H1 (cell line): ENCODE data around the gene PRX. TPM values are rescaled to one million over a fixed set of nuclear protein-coding genes. Genes with fewer than 3 reads are reported as not detected.

ENCODE experiments used
- ATF2 ChIP-seq: IDR thresholded peaks from 2 replicates; pipeline ENCODE4 v1.6.1; 2012; ENCODE audit warnings: low read length, inconsistent platforms
- CTBP2 ChIP-seq: IDR thresholded peaks from 2 replicates; pipeline ENCODE4 v1.7.0; 2011; ENCODE audit warnings: borderline replicate concordance, mild to moderate bottlenecking, moderate library complexity, mixed read lengths, low read length; ENCODE audit not compliant: insufficient read depth, insufficient read length
- RFX5 ChIP-seq: IDR thresholded peaks from 2 replicates; pipeline ENCODE4 v1.6.1; 2011; ENCODE audit warnings: low read depth, low read length, improper control_type of control experiment, borderline replicate concordance
- SAP30 ChIP-seq: fragments of 300-600 bp; sonication (generic); IDR thresholded peaks from 2 replicates; pipeline ENCODE4 v1.7.1; 2012; ENCODE audit warnings: low read length, moderate library complexity, mild to moderate bottlenecking, inconsistent platforms; ENCODE audit not compliant: insufficient read depth, insufficient replicate concordance
- SIN3A ChIP-seq, 2 experiments: IDR thresholded peaks in 1 of 2; conservative IDR thresholded peaks in 1 of 2; 2 replicates each; pipeline ENCODE4 v1.6.1; 2011 to 2012; ENCODE audit warnings: low read length in 2 of 2, improper control_type of control experiment in 1 of 2, low read depth in 1 of 2, mild to moderate bottlenecking in 1 of 2
- TEAD4 ChIP-seq: IDR thresholded peaks from 2 replicates; pipeline ENCODE4 v1.6.1; 2012; ENCODE audit warnings: low read depth, low read length, inconsistent platforms, mixed read lengths
- polyA plus RNA-seq, 7 experiments: library from polyadenylated mRNA; depleted of rRNA in 3 of 7; stranded (reverse) in 5 of 7; unstranded in 2 of 7; fragments of >200 nt in 5 of 7; fragments of 200-250 nt in 2 of 7; gene quantifications; 1 replicate in 5 of 7; 2 replicates in 1 of 7; 4 replicates in 1 of 7; pipeline versions ENCODE4 v1.2.1 to v1.2.3, GENCODE V29; 2011 to 2013; ENCODE audit warnings: missing spikeins in 2 of 7, mixed read lengths in 2 of 7
- total RNA-seq: library from RNA; stranded (reverse); fragmentation: NEBNext Ultra II Directional; extraction: Animal tissue kit (Norgen Biotek cat#: 25700); gene quantifications from 2 replicates; pipeline ENCODE4 v1.2.1, GENCODE V29; 2021

PRX gene
- total and polyA plus RNA-seq, 2 of the 8 experiments (the other 6 are each of a cell fraction or from before 2014, with no cell fraction given), result 2.8 to 5.8 TPM

- no peak for TF ChIP-seq ATF2
- TF ChIP-seq SIN3A (conservative IDR thresholded peaks at IDR 0.05 in 1 of 2, IDR thresholded peaks at IDR 0.05 in 1 of 2; ENCODE audit: low read depth in 1 of 2, low read length in 2 of 2), result no peak
- no peak for TF ChIP-seq TEAD4
- TF ChIP-seq RFX5, result no peak
- TF ChIP-seq CTBP2, result no peak
- TF ChIP-seq SAP30, result no peak
Measured at GRCh38 chr19:40397568-40397906, 15.6 kb downstream of the PRX start (continued).
